GM12878 (cell line): ENCODE data around the gene SEPTIN11. TPM values are rescaled to one million over a fixed set of nuclear protein-coding genes. Genes with fewer than 3 reads are reported as not detected.

Experiments used
- BHLHE40 ChIP-seq, 2 experiments: fragments of 450-650 bp in 1 of 2; IDR thresholded peaks; 2 replicates each; pipeline ENCODE4 v1.6.1; 2011 to 2017; ENCODE audit warnings: low read depth in 2 of 2, borderline replicate concordance in 1 of 2, improper control_type of control experiment in 1 of 2, low read length in 1 of 2, mild to moderate bottlenecking in 1 of 2
- CHD2 ChIP-seq: IDR thresholded peaks from 2 replicates; pipeline ENCODE4 v1.6.1; 2011; ENCODE audit warnings: low read depth, low read length, improper control_type of control experiment, borderline replicate concordance
- CREM ChIP-seq: IDR thresholded peaks from 2 replicates; pipeline ENCODE4 v1.6.1; 2014; ENCODE audit warnings: antibody characterized with exemption, low read depth
- DPF2 ChIP-seq: fragments of 450-650 bp; IDR thresholded peaks from 2 replicates; pipeline ENCODE4 v1.6.1; 2017; ENCODE audit warnings: mild to moderate bottlenecking
- EED ChIP-seq: sonication (generic); IDR thresholded peaks from 2 replicates; pipeline ENCODE4 v1.6.1; 2016; ENCODE audit warnings: antibody characterized with exemption, low read depth
- EGR1 ChIP-seq, 2 experiments: IDR thresholded peaks; 1 replicate in 1 of 2; 2 replicates in 1 of 2; pipeline ENCODE4 v1.6.1; 2011 to 2012; ENCODE audit warnings: low read depth in 2 of 2, low read length in 2 of 2, borderline replicate concordance in 1 of 2, mild to moderate bottlenecking in 1 of 2, moderate library complexity in 1 of 2
- GABPA ChIP-seq: IDR thresholded peaks from 2 replicates; pipeline ENCODE4 v1.6.1; 2014; ENCODE audit warnings: antibody characterized with exemption, low read depth, mild to moderate bottlenecking, inconsistent platforms
- MEF2B ChIP-seq: fragments of 450-650 bp; IDR thresholded peaks from 2 replicates; pipeline ENCODE4 v1.6.1; 2018; ENCODE audit warnings: mild to moderate bottlenecking, moderate library complexity; ENCODE audit not compliant: partially characterized antibody, poor library complexity, severe bottlenecking
- MYB ChIP-seq: fragments of 150-350 bp; IDR thresholded peaks from 2 replicates; pipeline ENCODE4 v1.6.1; 2014; ENCODE audit warnings: mild to moderate bottlenecking, low read depth, low read length, borderline replicate concordance
- MYC ChIP-seq: IDR thresholded peaks from 2 replicates; pipeline ENCODE4 v1.6.1; 2011; ENCODE audit warnings: mild to moderate bottlenecking, low read length, moderate library complexity, inconsistent platforms; ENCODE audit not compliant: insufficient read depth, insufficient replicate concordance, insufficient read length, severe bottlenecking
- NBN ChIP-seq: fragments of 450-650 bp; IDR thresholded peaks from 2 replicates; pipeline ENCODE4 v1.6.1; 2016
- NR2F1 ChIP-seq: fragments of 450-650 bp; conservative IDR thresholded peaks from 2 replicates; pipeline ENCODE4 v1.6.1; 2017; ENCODE audit warnings: mild to moderate bottlenecking
- RBBP5 ChIP-seq: fragments of 200-600 bp; sonication (generic); conservative IDR thresholded peaks from 2 replicates; pipeline ENCODE4 v1.6.1; 2016
- SUPT20H ChIP-seq: IDR thresholded peaks from 2 replicates; pipeline ENCODE4 v1.6.1; 2011; ENCODE audit warnings: low read depth, mild to moderate bottlenecking, low read length, moderate library complexity, borderline replicate concordance; ENCODE audit not compliant: control insufficient read depth
- YY1 ChIP-seq: IDR thresholded peaks from 2 replicates; pipeline ENCODE4 v1.6.1; 2011; ENCODE audit warnings: low read depth, mild to moderate bottlenecking, low read length
- ZBED1 ChIP-seq: IDR thresholded peaks from 2 replicates; pipeline ENCODE4 v1.6.1; 2016; ENCODE audit warnings: borderline replicate concordance
- ZNF274 ChIP-seq: IDR thresholded peaks from one replicate; pipeline ENCODE4 v1.8.0; 2011; ENCODE audit not compliant: insufficient read length, insufficient read depth
- ZNF384 ChIP-seq: IDR thresholded peaks from 2 replicates; pipeline ENCODE4 v1.6.1; 2012; ENCODE audit warnings: low read depth, mild to moderate bottlenecking, low read length, improper control_type of control experiment, borderline replicate concordance
- polyA plus RNA-seq, 11 experiments: library from polyadenylated mRNA; depleted of rRNA in 4 of 11; unstranded in 6 of 11; stranded (reverse) in 5 of 11; fragments of >200 nt; fragmentation: Nextera tagmentation in 4 of 11; fragmentation: Illumina TruSeq in 1 of 11; extraction: Ambion mirVana in 4 of 11; extraction: Trizol in 1 of 11; gene quantifications; 1 replicate in 1 of 11; 2 replicates in 10 of 11; pipeline versions ENCODE4 v1.2.1 to v1.2.3, GENCODE V29; 2011 to 2016; ENCODE audit warnings: inconsistent platforms in 2 of 11, missing spikeins in 2 of 11, low read depth in 1 of 11
- total RNA-seq, 4 experiments: library from RNA; depleted of rRNA in 3 of 4; stranded (reverse); fragments of >200 nt in 3 of 4; fragmentation: Illumina TruSeq in 1 of 4; extraction: Trizol in 1 of 4; gene quantifications; 2 replicates each; pipeline versions ENCODE4 v1.2.1 to v1.2.3, GENCODE V29; 2013 to 2021
- TF ChIP-seq, protein P1 (sequence below): fragments of 450-650 bp; conservative IDR thresholded peaks from 2 replicates; pipeline ENCODE4 v1.6.1; 2017; ENCODE audit warnings: mild to moderate bottlenecking, moderate library complexity
- TF ChIP-seq, protein P2 (sequence below): IDR thresholded peaks from 2 replicates; pipeline ENCODE4 v1.6.1; 2012; ENCODE audit warnings: low read length, inconsistent platforms
- TF ChIP-seq, protein P3 (sequence below): IDR thresholded peaks from 2 replicates; pipeline ENCODE4 v1.6.1; 2011; ENCODE audit warnings: borderline replicate concordance, low read depth, mild to moderate bottlenecking, moderate library complexity, low read length; ENCODE audit not compliant: insufficient read depth, poor library complexity, severe bottlenecking
- TF ChIP-seq, protein P4 (sequence below): fragments of 450-650 bp; IDR thresholded peaks from 2 replicates; pipeline ENCODE4 v1.6.1; 2018; ENCODE audit warnings: mild to moderate bottlenecking, low read depth, moderate library complexity; ENCODE audit not compliant: partially characterized antibody

Gene SEPTIN11
- total and polyA plus RNA-seq, 10 of the 15 experiments (the other 5 are each of a cell fraction or from before 2014, with no cell fraction given): 24.7 to 160 (median 91.3) TPM

DNA sequence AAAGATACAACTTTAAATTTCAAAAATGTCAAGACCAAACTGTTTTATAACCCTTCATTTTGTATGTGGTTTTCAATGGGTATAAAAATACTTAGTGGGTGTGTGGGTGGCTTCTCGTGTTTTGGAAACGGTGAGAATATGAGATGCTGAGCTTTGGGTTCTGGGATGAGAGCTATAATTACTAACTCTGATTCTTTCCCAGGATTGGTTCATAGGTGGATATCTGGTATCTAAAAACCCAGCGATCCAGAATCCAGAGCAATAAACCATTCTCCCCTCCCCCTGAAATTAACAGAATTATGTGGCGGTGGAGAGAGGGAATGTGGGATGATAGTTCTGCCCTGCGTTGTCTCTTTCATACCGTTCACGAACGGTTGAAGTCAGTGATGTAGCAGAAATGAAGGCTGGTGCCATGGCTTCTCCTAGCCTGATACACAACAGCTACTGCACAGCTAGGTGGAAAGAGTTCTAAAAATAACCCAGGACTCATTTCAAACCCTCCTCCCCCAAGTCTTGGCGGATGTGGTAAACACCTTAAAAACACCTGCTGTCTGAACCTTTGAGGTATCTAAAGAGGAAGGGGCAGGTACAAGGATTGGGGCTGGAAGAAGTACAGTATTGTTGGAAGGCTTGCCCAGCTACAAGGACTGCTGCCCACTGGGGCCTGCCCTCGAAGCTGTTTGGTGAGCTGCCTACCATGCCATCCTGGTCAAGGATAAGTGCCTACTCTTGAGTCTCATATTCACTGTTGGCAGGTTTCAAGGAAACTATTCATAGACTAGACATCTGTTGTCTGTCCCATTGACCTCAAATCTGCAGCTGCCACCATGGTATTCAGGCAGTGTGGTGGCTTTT is 44.5 kb downstream of the SEPTIN11 start (continued):
- TF ChIP-seq, protein P1, sequence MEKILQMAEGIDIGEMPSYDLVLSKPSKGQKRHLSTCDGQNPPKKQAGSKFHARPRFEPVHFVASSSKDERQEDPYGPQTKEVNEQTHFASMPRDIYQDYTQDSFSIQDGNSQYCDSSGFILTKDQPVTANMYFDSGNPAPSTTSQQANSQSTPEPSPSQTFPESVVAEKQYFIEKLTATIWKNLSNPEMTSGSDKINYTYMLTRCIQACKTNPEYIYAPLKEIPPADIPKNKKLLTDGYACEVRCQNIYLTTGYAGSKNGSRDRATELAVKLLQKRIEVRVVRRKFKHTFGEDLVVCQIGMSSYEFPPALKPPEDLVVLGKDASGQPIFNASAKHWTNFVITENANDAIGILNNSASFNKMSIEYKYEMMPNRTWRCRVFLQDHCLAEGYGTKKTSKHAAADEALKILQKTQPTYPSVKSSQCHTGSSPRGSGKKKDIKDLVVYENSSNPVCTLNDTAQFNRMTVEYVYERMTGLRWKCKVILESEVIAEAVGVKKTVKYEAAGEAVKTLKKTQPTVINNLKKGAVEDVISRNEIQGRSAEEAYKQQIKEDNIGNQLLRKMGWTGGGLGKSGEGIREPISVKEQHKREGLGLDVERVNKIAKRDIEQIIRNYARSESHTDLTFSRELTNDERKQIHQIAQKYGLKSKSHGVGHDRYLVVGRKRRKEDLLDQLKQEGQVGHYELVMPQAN: no peak
- TF ChIP-seq MYC (no peak), CREM (peak; percentile 81), ZNF274 (no peak), YY1 (no peak; the same call in 1 of the 2 replicates), NR2F1 (no peak), DPF2 (peak; percentile 82), ZBED1 (peak; percentile 93; the same call in 1 of the 2 replicates), EGR1 (IDR thresholded peaks at IDR 0.05; ENCODE audit: borderline replicate concordance in 1 of 2, low read depth in 2 of 2, low read length in 2 of 2) (peak in 1 of 2 experiments; percentile 57; a peak in 1 of 3 replicates), EED (peak; percentile 91), BHLHE40 (IDR thresholded peaks at IDR 0.05; ENCODE audit: borderline replicate concordance in 1 of 2, low read depth in 2 of 2, low read length in 1 of 2) (peak; percentile 12 to 49; a peak in 1 of 4 replicates), MYB (no peak), ZNF384 (no peak), MEF2B (peak; percentile 86), RBBP5 (no peak), NBN (no peak), CHD2 (peak; percentile 50; the same call in 1 of the 2 replicates), GABPA (peak; percentile 74), SUPT20H (no peak)
- TF ChIP-seq, protein P2, sequence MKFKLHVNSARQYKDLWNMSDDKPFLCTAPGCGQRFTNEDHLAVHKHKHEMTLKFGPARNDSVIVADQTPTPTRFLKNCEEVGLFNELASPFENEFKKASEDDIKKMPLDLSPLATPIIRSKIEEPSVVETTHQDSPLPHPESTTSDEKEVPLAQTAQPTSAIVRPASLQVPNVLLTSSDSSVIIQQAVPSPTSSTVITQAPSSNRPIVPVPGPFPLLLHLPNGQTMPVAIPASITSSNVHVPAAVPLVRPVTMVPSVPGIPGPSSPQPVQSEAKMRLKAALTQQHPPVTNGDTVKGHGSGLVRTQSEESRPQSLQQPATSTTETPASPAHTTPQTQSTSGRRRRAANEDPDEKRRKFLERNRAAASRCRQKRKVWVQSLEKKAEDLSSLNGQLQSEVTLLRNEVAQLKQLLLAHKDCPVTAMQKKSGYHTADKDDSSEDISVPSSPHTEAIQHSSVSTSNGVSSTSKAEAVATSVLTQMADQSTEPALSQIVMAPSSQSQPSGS: peak; percentile 93
- TF ChIP-seq, protein P3, sequence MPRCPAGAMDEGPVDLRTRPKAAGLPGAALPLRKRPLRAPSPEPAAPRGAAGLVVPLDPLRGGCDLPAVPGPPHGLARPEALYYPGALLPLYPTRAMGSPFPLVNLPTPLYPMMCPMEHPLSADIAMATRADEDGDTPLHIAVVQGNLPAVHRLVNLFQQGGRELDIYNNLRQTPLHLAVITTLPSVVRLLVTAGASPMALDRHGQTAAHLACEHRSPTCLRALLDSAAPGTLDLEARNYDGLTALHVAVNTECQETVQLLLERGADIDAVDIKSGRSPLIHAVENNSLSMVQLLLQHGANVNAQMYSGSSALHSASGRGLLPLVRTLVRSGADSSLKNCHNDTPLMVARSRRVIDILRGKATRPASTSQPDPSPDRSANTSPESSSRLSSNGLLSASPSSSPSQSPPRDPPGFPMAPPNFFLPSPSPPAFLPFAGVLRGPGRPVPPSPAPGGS: peak; percentile 72
- TF ChIP-seq, protein P4, sequence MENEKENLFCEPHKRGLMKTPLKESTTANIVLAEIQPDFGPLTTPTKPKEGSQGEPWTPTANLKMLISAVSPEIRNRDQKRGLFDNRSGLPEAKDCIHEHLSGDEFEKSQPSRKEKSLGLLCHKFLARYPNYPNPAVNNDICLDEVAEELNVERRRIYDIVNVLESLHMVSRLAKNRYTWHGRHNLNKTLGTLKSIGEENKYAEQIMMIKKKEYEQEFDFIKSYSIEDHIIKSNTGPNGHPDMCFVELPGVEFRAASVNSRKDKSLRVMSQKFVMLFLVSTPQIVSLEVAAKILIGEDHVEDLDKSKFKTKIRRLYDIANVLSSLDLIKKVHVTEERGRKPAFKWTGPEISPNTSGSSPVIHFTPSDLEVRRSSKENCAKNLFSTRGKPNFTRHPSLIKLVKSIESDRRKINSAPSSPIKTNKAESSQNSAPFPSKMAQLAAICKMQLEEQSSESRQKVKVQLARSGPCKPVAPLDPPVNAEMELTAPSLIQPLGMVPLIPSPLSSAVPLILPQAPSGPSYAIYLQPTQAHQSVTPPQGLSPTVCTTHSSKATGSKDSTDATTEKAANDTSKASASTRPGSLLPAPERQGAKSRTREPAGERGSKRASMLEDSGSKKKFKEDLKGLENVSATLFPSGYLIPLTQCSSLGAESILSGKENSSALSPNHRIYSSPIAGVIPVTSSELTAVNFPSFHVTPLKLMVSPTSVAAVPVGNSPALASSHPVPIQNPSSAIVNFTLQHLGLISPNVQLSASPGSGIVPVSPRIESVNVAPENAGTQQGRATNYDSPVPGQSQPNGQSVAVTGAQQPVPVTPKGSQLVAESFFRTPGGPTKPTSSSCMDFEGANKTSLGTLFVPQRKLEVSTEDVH: no peak
